DMS79 treated with DMSO at 0.1 percent for 48 hours (cell line): ENCODE results near the gene TANC1.

ENCODE experiments used
- DNase-seq: peaks from one replicate; lab custom pipeline; 2025; lab: John Stamatoyannopoulos, UW

Gene TANC1

DNA sequence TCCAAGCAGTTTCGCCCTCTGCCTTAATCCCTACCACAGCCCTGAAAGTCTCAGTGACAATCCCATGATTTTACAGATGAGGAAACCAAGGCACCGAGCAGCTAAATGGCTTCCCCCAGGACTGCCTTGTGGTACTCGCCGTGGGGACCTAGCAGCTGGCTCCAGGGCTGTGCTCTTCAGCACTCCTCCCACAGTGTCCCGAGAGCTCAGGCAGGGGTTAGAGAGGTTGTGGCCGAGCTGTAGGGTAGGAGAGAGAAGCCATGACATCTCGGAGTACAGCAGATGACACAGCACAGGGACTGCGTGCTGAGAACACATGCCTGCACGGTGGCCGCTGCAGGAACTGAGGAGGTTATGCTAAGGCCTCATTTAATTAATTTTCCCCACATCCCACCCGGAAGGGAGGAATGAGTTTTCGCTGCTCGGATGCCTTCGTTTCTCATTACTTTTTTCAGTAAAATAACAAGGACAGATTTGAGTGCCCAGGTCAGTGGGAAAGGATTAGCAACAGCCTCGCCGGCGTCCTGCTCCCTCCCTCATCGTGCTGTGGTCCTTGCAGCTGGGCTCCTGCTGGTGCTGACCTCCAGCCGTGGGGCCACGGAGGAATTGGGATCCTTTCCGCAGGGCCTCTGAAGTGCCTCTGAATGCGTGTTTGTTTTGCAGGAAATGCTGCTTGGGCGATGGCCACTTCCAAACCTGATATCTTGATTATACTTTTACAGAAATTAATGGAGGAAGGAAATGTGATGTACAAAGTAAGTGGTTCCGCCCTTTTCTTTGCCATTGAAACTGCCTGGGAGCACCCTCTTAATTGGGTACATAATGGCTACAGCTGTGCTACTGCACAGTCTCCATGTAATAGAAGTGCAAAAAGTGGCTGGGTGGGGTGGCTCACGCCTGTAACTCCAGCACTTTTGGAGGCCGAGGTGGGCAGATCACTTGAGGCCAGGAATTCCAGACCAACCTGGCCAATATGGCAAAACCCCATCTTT is 256.9 kb downstream of the TANC1 start:
- DNase-seq: peak; percentile 91

DNA sequence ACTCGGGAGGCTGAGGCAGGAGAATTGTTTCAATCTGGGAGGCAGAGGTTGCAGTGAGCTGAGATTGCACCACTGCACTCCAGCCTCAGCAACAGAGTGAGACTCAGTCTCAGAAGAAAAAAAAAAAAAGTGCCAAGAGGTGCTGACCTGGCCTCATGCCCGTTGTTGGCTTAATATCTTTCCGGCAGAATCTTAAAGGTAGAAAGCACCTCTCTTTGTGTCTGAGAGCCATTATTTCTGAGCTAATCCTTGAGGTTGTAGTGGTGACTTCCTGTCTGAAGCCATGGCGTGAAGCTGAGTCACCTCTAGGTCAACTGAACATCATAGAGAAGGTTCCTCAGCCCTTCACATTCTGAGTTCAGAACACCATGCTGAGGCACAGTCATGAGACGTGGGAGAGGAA is 257.6 kb downstream of the TANC1 start:
- peak; percentile 98 for DNase-seq

GRCh38 chr2:159226608-159227385 is 258.4 kb downstream of the TANC1 start:
- peak; percentile 84 for DNase-seq

DNA sequence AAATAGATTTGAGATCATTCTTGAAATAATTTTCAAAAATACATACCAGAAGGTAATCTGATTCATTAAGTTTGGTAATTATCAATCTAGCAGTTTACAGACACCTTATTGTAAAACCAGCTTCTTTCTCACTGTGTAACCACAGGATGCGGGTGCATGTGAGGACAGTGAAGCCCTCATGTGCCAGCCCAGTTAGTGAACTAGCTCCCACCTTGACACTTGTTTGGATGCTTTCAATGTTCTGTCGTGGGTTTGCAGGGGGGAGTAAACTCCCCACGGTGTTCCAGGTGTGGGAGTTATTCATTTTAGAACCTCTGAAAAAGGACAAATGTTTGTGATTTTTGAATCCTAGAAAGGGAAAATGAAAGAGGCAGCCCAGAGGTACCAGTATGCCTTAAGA is 259.0 kb downstream of the TANC1 start:
- peak; percentile 43 for DNase-seq

DNA sequence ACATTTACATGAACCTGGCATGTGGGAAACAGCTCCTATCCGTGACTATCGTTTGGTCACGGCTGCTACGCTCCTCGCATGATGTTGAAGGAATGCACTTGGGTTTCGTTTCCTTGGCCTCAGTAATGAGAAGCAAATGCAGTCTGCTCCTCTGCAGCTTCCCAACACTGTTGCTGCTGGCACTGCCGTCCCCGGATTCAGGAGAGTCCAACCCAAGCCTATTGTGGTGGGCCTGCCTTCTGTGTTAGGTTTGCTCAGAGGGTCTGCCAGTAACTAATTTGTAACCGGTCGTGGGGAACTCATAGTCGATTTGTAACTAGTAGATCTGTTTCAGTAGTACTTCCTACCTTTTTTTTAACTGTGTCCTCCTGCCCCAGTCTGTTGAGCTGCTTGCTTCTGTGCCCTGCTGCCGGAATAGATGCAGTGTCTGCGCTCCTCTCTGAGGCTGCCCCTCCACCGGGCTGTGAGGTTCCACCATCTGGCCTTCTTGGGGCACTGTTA is 259.7 kb downstream of the TANC1 start:
- DNase-seq: no peak

GRCh38 chr2:159229476-159230144 is 261.2 kb downstream of the TANC1 start:
- no peak for DNase-seq

- no peak for DNase-seq
Observed at GRCh38 chr2:159230145-159230877, 261.9 kb downstream of the TANC1 start.

GRCh38 chr2:159232456-159233170 is 264.2 kb downstream of the TANC1 start:
- no peak for DNase-seq

GRCh38 chr2:159234868-159235267 is 266.4 kb downstream of the TANC1 start:
- no peak for DNase-seq

DNA sequence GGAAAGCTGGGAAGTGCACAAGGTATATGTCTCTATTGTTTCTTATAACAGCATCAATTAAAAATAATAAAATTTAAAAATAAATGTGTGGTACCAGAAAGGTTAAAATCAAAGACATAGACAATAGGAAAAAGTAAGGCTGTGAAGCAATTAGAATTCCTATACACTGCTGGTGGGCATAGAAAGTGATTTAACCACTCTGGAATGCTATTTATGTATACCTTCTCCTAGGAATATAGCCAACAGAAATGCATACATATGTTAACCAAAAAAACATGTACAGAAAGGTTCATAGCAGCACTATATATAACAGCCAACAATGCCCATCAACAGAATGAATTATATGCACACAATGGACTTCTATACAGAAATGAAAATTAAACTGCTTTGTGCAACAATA is 275.1 kb downstream of the TANC1 start:
- no peak for DNase-seq

DNA sequence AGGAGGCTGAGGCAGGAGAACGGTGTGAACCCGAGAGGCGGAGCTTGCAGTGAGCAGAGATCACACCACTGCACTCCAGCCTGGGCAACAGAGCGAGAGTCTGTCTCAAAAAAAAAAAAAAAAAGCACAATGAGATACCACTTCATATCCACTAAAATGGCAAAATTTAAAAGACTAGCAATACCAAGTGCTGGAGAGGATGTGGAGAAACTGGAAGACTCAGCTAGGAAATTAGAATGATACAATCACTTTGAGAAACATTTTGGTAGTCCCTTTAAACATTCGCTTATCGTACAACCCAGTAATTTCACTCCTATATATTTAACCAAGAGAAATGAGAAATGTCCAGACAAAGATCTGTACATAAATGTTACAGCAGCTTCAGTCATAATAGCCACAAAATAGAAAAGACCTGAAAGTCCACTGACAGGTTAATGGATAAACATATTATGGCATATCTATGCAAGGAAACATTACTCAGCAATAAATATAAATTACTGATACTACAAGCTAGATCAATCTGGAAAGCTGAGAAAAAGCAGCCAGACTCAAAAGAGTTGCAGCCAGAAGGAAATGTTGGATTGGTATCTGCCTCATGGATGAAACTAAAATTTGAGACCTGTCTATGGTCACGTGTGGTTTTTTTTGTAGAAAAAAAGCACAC is 278.0 kb downstream of the TANC1 start:
- no peak for DNase-seq

DNA sequence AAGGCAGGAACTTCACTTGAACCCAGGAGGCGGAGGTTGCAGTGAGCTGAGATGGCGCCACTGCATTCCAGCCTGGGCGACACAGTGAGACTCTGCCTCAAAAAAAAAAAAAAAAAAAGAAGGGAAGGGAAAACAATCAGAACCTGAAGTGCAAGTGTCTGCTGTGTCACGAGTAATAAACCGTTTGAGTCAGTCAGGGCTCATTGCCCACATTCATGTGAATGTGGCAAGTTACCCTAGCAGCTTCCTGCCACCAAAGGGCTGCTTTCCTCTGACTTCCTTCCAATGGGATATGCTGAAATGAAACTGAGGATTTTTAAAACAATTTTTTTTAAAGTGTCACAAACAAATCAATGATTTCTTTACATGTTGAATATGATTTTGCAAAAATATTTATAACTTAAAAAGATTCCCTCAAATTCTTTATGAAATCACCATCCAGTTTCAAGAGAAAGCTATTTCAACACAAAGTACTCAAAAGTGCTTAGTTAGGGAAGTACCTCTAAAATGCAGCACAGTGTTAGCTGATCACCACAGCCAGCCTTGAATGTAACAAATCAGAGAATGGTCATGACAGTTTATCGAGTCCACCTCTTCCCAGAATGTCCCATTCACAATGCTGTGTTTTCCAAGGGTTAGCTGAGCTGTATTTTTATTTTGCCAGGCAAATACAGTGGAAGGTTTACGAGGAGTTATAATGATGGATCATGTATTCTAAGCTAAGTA is 281.7 kb downstream of the TANC1 start:
- peak; percentile 93 for DNase-seq

DNA sequence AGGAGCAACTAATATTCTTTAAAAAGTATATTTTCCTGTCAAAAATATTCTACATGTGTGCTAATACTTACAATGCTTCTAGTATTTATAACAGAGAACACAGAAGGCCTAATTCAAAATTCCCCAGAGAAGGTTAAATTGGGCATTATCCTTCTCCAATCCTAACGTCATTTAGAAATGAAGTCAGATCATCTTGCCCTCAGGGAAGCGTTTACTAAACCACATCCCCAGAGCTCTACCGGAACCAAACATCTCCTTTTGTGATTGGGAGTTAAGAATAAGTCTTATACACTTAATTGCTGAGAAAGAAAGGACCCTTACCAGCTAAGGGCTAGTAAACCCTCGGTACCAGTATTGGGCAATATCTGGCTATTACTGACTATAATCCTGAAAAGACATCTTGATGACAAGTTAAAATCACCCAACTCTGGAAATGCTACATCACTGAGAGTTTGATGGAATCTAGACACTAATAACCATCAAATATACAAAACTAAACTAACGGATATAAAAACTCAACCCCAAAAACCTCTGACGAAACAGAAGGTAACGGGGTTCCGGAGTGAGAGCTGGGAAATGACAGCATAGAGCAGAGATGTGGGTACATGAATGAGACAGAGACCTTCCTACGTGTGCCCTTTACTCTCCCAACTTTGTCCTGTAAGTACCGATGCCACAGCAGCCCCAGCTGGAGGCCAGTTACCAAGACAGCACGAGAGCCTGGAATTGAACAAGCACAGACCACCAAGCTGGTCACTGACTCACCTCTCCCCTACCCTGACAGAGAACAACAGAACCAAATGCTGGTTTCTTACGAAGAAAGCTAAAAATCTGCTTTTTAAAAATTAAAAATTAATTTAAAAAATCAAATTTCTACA is 283.1 kb downstream of the TANC1 start:
- DNase-seq: no peak

DNA sequence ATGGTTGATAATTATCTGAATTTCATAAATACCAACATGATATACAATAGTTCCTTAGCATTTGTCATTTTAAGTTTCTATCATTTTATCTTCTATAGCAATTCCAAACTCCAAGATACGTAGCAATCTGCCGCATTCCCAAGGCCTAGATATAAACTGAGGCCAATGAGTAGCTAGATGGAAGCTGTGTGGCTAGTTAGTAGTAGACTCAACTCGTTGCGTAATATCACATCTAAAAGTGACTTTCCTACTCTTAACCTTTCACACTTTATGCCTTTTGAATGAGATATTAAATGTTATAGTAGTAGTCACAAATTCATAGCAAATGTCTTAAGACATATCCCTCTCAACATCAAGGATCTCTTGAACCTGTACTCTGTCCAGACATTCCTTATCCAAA is 284.5 kb downstream of the TANC1 start:
- no peak for DNase-seq

DNA sequence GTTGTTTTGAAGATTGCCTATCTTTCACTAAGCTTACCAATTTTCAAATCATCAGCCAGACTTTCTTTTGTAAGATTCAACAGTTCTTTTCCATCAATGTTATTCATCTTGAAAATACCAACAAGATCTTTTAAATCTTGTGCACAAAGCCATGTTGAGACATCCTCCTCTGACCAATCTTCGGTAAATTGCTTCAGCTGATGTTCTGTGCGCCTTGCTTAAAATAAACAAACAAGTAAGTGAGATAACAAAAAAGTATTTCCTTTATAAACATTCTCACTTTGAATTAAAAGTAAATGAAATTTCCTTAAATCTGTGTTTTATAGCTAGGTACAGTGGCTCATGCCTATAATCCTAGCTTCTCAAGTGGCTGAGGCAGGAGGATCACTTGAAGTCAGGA is 287.7 kb downstream of the TANC1 start:
- DNase-seq: no peak

DNA sequence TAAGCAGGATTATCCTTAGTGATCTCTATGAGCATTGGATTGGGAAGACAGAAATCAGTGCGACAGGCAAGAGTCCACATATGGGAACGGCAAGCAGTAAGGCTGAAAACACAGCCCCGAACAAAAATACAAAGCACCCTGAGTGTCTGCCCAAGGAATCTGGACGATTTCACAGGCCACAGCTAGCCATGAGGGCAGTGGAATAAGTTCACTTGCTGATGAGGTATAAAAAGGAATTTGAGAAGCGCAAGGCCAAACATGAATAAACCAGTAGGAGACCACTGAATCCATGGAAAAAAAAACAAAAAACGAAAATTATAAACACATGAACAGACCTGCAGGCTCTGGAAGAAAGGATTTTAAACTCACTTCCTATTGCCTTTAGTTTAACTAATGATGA is 293.8 kb downstream of the TANC1 start:
- DNase-seq: no peak

- no peak for DNase-seq
Observed at GRCh38 chr2:159262904-159263303, 294.5 kb downstream of the TANC1 start.

- no peak for DNase-seq
Observed at GRCh38 chr2:159265171-159265576, 296.7 kb downstream of the TANC1 start.

DNA sequence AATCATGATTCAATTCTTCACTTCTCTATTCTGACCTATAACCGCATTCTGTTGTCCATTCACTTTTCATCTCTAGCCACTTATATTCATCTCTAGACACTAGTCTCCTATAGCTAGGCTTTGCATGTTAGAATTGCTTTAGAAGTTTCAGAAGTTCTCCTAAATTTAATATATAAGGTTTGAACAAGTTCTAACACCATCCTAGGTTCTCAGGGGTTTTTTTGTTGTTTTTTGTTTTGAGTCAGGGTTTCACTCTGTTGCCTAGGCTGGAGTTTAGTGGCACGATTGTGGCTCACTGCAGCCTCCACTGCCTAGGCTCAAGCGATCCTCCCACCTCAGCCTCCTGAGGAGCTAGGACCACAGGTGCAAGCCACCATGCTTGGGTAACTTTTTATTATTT is 298.1 kb downstream of the TANC1 start:
- no peak for DNase-seq
